Endothelial cell of umbilical vein (primary cell): Measurements from ENCODE around the gene ACOT7. TPM values are rescaled to one million over a fixed set of nuclear protein-coding genes. Genes with fewer than 3 reads are reported as not detected.

Experiments
- BruUV-seq: library from RNA; stranded (reverse); fragments of 400-500 nt; replicated peaks from 2 replicates; lab custom pipeline; 2021; lab: Mats Ljungman, UMichigan
- CTCF ChIA-PET: fragments of 300-600, 350-600 bp; sonication (Branson Sonifier 250); formaldehyde crosslinking; loops from one replicate; lab custom pipeline; 2021; ENCODE audit warnings: antibody characterized with exemption, inconsistent platforms; lab: Charles Lee
- POLR2A ChIA-PET: fragments of 300-600, 350-600 bp; sonication (Branson Sonifier 250); formaldehyde crosslinking; loops from one replicate; lab custom pipeline; 2021; ENCODE audit warnings: antibody characterized with exemption, inconsistent platforms; lab: Charles Lee
- DNase-seq: peaks from one replicate; pipeline ENCODE4 v3.0.0-alpha.2; 2011; ENCODE audit warnings: low read depth, low spot score
- FAIRE-seq: peaks from 2 replicates; lab custom pipeline; 2011; peaks lifted over from hg19 to GRCh38; lab: Jason Lieb, UNC
- H2AFZ ChIP-seq: 2 replicates; pipeline ENCODE4 v1.6.0; 2012; ENCODE audit warnings: low read depth, low read length, control low read depth, inconsistent platforms
- H3K27ac ChIP-seq: 2 replicates; pipeline ENCODE4 v1.5.1; 2011; ENCODE audit warnings: low read depth, mild to moderate bottlenecking, control low read depth, low read length, moderate library complexity; ENCODE audit not compliant: insufficient read depth
- H3K27me3 ChIP-seq, 2 experiments: 2 replicates each; pipeline versions ENCODE4 v1.6.0 to v1.6.1; 2011; ENCODE audit warnings: low read length in 2 of 2, mixed read lengths in 1 of 2; ENCODE audit not compliant: control insufficient read depth in 2 of 2, insufficient read depth in 2 of 2
- H3K36me3 ChIP-seq, 2 experiments: 2 replicates in 1 of 2; 3 replicates in 1 of 2; pipeline ENCODE4 v1.5.1; 2011; ENCODE audit warnings: low read length in 2 of 2, mild to moderate bottlenecking in 1 of 2, moderate library complexity in 1 of 2; ENCODE audit not compliant: control insufficient read depth in 2 of 2, insufficient read depth in 2 of 2; ENCODE audit errors: extremely low read depth in 1 of 2
- H3K4me1 ChIP-seq: 3 replicates; pipeline ENCODE4 v1.5.1; 2011; ENCODE audit warnings: mild to moderate bottlenecking, low read length; ENCODE audit not compliant: control insufficient read depth, insufficient read depth; ENCODE audit errors: extremely low read depth
- H3K4me2 ChIP-seq: 2 replicates; pipeline ENCODE4 v1.6.1; 2011; ENCODE audit warnings: low read length, control low read depth, mixed read lengths; ENCODE audit not compliant: insufficient read depth
- H3K4me3 ChIP-seq, 3 experiments: fragments of 200-600 bp in 1 of 3; sonication (generic), shearing (Covaris generic) in 1 of 3; replicated peaks in 1 of 3; 2 replicates each; pipeline ENCODE4 v1.5.1; 2011 to 2016; ENCODE audit warnings: control low read depth in 3 of 3, low read length in 3 of 3, mild to moderate bottlenecking in 2 of 3, inconsistent platforms in 1 of 3, low read depth in 1 of 3, moderate library complexity in 1 of 3; ENCODE audit not compliant: insufficient read depth in 1 of 3
- H3K79me2 ChIP-seq: 2 replicates; pipeline ENCODE4 v1.6.0; 2012; ENCODE audit warnings: low read length, inconsistent platforms; ENCODE audit not compliant: control insufficient read depth, insufficient read depth
- H3K9ac ChIP-seq: replicated peaks from 2 replicates; pipeline ENCODE3; 2011; ENCODE audit warnings: low read length, control low read depth; ENCODE audit not compliant: insufficient read depth; ENCODE audit errors: extremely low read depth
- H3K9me1 ChIP-seq: replicated peaks from 3 replicates; pipeline ENCODE4 v1.6.0; 2011; ENCODE audit warnings: mild to moderate bottlenecking, low read length; ENCODE audit not compliant: control insufficient read depth, insufficient read depth; ENCODE audit errors: extremely low read depth
- H3K9me3 ChIP-seq: replicated peaks from 2 replicates; pipeline ENCODE4 v1.5.1; 2012; ENCODE audit warnings: low read length, inconsistent platforms; ENCODE audit not compliant: control insufficient read depth, insufficient read depth
- H4K20me1 ChIP-seq: replicated peaks from 2 replicates; pipeline ENCODE3; 2011; ENCODE audit warnings: mild to moderate bottlenecking, low read length; ENCODE audit not compliant: control insufficient read depth, insufficient read depth; ENCODE audit errors: extremely low read depth
- CTCF ChIP-seq, 2 donors: IDR thresholded peaks; 1 replicate in 1 of 2; 2 replicates in 1 of 2; pipeline ENCODE4 v1.5.1; 2011; ENCODE audit warnings: low read length in 2 of 2, mild to moderate bottlenecking in 2 of 2, moderate library complexity in 2 of 2, control low read depth in 1 of 2, inconsistent platforms in 1 of 2, low read depth in 1 of 2; ENCODE audit not compliant: insufficient read depth in 1 of 2; ENCODE audit errors: extremely low read depth in 1 of 2
- EZH2 ChIP-seq: IDR thresholded peaks from 2 replicates; pipeline ENCODE4 v1.6.1; 2012; ENCODE audit warnings: borderline replicate concordance, low read depth, mild to moderate bottlenecking, moderate library complexity, low read length, inconsistent platforms; ENCODE audit not compliant: severe bottlenecking
- FOS ChIP-seq: IDR thresholded peaks from 2 replicates; pipeline ENCODE4 v1.6.1; 2011; ENCODE audit warnings: mild to moderate bottlenecking, low read length, moderate library complexity, borderline replicate concordance; ENCODE audit not compliant: insufficient read depth
- GATA2 ChIP-seq: IDR thresholded peaks from 2 replicates; pipeline ENCODE4 v1.7.0; 2011; ENCODE audit warnings: low read depth, mild to moderate bottlenecking, moderate library complexity, mixed read lengths, low read length; ENCODE audit not compliant: insufficient read length, insufficient read depth
- JUN ChIP-seq: IDR thresholded peaks from 2 replicates; pipeline ENCODE4 v1.6.1; 2011; ENCODE audit warnings: borderline replicate concordance, low read depth; ENCODE audit not compliant: insufficient read length, insufficient read depth
- MAX ChIP-seq: IDR thresholded peaks from 2 replicates; pipeline ENCODE4 v1.6.1; 2011; ENCODE audit not compliant: insufficient read depth, insufficient read length
- MYC ChIP-seq: IDR thresholded peaks from one replicate; pipeline ENCODE4 v1.6.1; 2011; ENCODE audit warnings: mild to moderate bottlenecking, low read depth, low read length
- POLR2A ChIP-seq: IDR thresholded peaks from 2 replicates; pipeline ENCODE4 v1.6.1; 2012; ENCODE audit warnings: low read depth, mild to moderate bottlenecking, control low read depth, low read length
- POLR2AphosphoS5 ChIP-seq: IDR thresholded peaks from 2 replicates; pipeline ENCODE4 v1.6.1; 2012; ENCODE audit warnings: low read depth, mild to moderate bottlenecking, control low read depth, low read length, moderate library complexity; ENCODE audit not compliant: insufficient read depth
- dilution Hi-C: fragments of 300-500 bp; cut with MboI; formaldehyde crosslinking; loops from one replicate; pipeline ENCODE4 v1.15.0; 2019; ENCODE audit warnings: low sequenced_read_pairs; ENCODE audit not compliant: extremely low pct_ligation_motif_present
- intact Hi-C: fragments of 100-400 bp; cut with micrococcal nuclease; formaldehyde crosslinking; loops from one replicate; pipeline ENCODE4 v1.10.0; 2022
- polyA plus RNA-seq, 4 experiments: library from polyadenylated mRNA; depleted of rRNA in 3 of 4; stranded (reverse) in 3 of 4; unstranded in 1 of 4; fragments of >200 nt; gene quantifications; 2 replicates each; pipeline versions ENCODE4 v1.2.1 to v1.2.3, GENCODE V29; 2011 to 2012; ENCODE audit warnings: missing spikeins in 1 of 4
- total RNA-seq: library from RNA; stranded (reverse); gene quantifications from 2 replicates; pipeline ENCODE4 v1.2.3, GENCODE V29; 2021

ACOT7 gene
- total and polyA plus RNA-seq, 2 donors (not counting 3 experiments of a cell fraction or from before 2014, with no cell fraction given): 69.4 to 105 TPM

- intact Hi-C loops: no loop called here
- dilution Hi-C loops: no loop called here
- Histone ChIP-seq H3K9me3 (no peaks in the 10 kb centered on the region), H3K4me2 (no peak overlapping the region), H3K27me3 (peaks cover 3 to 10% of the 10 kb centered on the region in 2 experiments), H2AFZ (no peak overlapping the region), H3K4me1 (peaks cover 3% of the 10 kb centered on the region), H3K9me1 (no peaks in the 10 kb centered on the region), H3K9ac (no peak overlapping the region), H3K36me3 (no peaks in the 10 kb centered on the region), H4K20me1 (no peaks in the 10 kb centered on the region), H3K79me2 (no peaks in the 10 kb centered on the region), H3K4me3 (no peak overlapping the region), H3K27ac (no peak overlapping the region)
- FAIRE-seq (no peak), DNase-seq (no peak)
- TF ChIP-seq EZH2 (no peak), CTCF (IDR thresholded peaks at IDR 0.05; ENCODE audit: extremely low read depth in 1 of 2, insufficient read depth in 1 of 2, low read depth in 1 of 2, low read length in 2 of 2) (no peak), FOS (no peak), POLR2AphosphoS5 (no peak), MAX (no peak), JUN (no peak), GATA2 (no peak), POLR2A (no peak), MYC (no peak)
- POLR2A ChIA-PET: no interaction called here
- CTCF ChIA-PET: interaction anchor here (7.8 kb wide), 1 partner anchor 87 kb away, joined by 208 read pairs; no protein-coding TSS in a partner anchor
- BruUV-seq: no TSS peak
Observed at GRCh38 chr1:6251233-6251632, 142.3 kb downstream of the ACOT7 start.
